HG02763 (cell line): ENCODE data around the gene SPON2.

Experiments used
- ATAC-seq: cut with Tn5 transposase; IDR thresholded peaks from one replicate; pipeline ENCODE4 v1.9.1; 2021; ENCODE audit warnings: mild to moderate bottlenecking, moderate library complexity; ENCODE audit not compliant: unreplicated experiment

Gene SPON2

GRCh38 chr4:1195109-1195671, 22.8 kb upstream of the SPON2 start:
- ATAC-seq, result no peak

GRCh38 chr4:1194010-1194900, 21.9 kb upstream of the SPON2 start:
- ATAC-seq, result no peak

DNA sequence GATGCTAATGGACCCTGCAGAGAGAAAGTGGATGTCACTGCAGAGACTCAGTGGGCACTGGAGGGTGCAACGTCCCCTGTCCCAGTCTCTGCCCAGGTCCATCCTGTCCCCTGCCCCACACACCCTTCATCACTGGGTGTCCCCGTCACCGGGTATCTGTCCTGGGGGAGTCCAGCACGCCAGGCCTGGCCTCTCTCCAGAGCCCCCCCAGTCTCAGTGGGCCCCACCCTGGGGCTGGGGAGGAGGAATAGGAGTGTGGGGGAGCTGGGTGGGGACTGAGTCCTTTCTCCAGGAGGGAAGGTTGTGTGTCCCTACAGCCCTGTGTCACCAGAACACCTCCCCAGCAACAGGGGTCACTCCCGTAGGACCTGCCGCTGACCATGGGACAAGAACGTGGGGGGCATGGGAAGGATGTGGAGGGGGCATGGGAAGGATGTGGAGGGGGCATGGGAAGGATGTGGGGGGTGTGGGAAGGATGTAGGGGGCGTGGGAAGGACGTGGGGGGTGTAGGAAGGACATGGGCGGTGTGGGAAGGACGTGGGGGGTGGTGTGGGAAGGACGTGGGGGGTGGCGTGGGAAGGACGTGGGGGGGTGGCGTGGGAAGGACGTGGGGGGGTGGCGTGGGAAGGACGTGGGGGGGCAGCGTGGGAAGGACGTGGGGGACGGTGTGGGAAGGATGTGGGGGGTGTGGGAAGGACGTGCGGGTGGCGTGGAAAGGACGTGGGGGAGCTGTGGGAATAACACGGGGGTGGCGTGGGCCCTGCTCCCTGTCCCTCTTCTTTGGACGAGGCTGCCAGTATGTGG, 21.0 kb upstream of the SPON2 start:
- ATAC-seq, result no peak

DNA sequence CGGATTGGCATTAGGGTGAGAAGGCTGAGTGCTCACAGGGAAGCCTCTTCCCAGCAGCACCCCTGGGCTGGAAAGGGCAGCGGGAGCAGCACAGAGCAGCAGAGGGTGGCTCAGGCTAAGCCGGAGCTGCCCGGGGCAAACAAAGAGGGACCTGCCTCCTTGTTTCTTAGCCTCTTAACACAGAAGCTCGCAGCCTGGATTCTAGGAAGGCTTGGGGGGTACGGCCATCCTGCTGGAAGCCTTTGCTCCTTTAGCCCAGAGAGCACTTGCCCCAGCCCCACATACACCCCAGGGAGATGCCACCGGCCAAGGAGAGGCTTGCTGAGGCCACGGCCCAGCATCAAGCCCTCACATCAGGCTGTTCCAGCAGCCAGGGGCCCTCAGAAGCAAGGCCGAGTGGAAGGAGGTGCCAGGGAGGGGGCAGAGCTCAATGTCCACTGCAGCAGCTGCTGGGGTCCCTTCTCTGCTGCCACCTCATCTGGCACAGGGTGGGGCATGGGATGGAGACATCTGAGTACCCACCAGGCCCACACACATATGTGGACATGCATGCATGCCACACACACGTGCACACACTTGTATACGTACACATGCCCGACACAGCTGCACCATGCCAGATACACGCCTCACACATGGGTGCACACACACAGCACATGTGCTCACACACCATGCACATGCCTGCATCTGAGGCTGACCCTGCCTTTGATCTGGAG, 20.3 kb upstream of the SPON2 start:
- no peak for ATAC-seq

- ATAC-seq, result no peak
Observed at GRCh38 chr4:1192091-1192492, 19.7 kb upstream of the SPON2 start.

DNA sequence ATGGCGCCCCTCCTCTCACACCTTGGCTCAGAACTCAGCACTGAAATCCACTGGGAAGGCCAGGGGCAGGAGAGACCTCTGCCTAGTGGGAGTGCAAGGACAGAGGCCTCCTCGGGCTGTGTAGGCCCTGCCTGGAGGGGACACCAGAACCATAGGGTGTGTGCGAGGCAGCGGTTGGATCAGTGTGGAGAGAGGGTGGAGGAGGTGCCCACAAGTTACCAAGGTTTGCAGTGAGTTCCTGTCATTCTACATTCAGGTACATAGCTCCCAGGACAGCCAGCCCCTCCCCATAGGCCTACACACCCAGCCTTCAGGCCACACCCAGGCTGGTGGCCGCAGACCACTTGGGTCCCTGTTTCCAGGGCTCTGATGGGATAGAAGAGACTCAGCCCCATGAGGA, 19.2 kb upstream of the SPON2 start:
- no peak for ATAC-seq

DNA sequence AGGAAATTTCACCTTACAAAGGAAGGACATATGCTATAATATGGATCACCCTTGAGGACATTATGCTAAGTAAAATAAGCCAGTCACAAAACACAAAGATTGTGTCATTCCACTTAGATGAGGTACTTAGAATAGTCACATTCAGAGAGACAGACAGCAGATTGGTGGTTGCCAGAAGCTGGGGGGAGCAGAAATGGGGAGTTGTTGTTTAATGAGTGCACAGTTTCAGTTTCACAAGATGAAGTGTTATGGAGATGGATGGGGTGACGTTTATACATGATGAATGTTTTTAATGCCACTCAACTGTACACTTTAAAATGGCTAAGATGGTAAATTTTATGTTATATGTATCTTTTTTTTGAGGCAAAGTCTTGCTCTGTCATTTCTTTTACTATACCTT, 14.8 kb upstream of the SPON2 start:
- peak; percentile 61 for ATAC-seq

GRCh38 chr4:1183985-1184773, 11.8 kb upstream of the SPON2 start:
- ATAC-seq, result peak; percentile 48

- ATAC-seq, result no peak
Observed at GRCh38 chr4:1182313-1182712, 9.9 kb upstream of the SPON2 start.

GRCh38 chr4:1180663-1181062, 8.3 kb upstream of the SPON2 start:
- no peak for ATAC-seq

DNA sequence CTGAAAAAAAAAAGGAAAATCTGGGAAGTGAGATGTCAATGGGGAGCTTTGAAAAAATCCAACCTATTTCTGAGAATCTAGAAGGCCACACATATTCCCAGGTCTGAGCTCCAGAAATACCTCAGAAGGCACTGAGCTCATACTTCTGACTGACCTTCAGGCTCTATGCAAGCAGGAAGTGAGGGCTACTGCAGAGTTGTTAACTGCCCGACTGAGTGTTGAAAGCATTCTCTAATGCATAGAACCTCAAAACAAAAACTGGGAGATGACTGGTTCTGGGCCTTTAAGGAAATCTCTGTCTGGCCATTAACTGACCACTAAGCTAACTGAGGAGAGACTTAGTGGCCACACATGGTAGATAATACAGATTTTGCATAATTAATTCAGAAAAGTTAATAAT, 7.6 kb upstream of the SPON2 start:
- no peak for ATAC-seq

DNA sequence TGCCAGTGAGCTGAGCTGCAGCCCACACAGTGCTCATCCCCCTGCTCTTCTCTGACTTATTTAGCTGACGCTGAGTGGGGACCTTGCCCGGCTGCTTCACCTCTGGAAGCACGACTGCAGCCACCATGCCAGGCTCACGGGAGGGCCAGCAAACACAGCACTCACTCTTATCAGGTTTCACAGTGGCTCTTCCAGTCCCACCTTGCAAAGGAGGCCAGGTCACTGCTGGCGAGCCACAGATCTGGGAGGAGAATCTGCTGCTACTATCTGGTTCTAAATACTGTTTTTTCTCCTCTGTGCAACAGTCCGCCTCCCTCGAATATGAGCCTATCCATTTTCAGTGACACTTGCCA, 6.7 kb upstream of the SPON2 start:
- no peak for ATAC-seq

- no peak for ATAC-seq
Observed at GRCh38 chr4:1178300-1179088, 6.1 kb upstream of the SPON2 start.

- ATAC-seq, result no peak
Observed at GRCh38 chr4:1177274-1178141, 5.1 kb upstream of the SPON2 start.

DNA sequence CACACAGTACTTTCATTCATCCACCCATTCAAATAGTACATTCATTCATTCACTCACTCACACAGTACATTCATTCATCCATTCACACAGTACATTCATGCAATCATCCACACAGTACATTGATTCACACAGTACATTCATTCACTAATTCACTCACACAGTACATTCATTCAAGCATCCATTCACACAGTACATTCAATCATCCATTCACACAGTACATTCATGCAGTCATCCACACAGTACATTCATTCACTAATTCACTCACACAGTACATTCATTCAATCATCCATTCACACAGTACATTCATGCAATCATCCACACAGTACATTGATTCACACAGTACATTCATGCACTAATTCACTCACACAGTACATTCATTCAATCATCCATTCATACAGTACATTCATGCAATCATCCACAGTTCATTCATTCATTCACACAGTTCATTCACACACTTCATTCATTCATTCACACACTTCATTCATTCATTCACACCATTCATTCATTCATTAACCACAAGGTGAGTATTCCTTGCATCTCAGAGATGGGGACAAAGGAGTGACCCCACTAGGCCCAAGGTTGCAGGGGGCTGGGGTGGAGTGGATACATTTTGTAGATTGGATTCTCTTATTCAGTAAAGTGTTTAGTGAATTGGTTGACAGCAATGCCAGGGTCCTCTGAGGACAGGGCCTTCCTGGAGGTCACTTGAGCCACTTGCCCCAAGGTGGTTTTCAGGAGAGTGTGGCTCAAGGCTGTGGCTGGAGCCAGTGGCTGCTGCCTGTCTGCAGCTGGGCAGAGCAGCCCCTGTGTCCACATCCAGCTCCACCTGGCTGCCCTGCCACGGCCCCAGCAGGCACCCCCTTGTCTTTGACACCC, 4.3 kb upstream of the SPON2 start:
- no peak for ATAC-seq

DNA sequence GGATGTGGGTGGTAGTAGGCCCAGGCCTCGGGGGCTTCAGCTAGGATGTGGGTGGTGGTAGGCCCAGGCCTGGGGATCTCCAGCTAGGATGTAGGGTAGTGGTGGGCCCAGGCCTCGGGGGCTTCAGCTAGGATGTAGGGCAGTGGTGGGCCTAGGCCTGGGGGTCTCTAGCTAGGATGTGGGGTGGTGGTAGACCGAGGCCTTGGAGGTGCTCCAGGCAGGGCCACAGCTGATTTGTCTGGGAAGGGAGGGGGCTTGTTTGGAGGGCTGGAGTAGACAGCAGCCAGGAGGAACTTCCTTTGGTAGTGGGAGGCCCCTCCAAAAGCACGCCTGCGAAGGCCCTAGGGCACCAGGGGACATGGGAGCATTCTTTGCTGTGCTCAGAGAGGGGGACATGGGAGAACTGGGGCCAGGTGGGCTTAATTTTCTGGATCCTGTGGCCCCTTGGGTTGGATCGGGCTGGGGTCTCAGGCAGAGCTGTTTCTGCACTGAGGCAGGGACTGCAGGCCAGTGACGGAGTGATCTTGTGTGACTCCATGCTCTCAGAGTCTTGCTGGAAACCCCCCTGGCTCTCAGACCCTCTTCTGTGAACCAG, 3.3 kb upstream of the SPON2 start:
- ATAC-seq, result no peak

GRCh38 chr4:1174941-1175634, 2.7 kb upstream of the SPON2 start:
- no peak for ATAC-seq
